ENCODE data around the gene FOLR2.

Gene FOLR2

DNA sequence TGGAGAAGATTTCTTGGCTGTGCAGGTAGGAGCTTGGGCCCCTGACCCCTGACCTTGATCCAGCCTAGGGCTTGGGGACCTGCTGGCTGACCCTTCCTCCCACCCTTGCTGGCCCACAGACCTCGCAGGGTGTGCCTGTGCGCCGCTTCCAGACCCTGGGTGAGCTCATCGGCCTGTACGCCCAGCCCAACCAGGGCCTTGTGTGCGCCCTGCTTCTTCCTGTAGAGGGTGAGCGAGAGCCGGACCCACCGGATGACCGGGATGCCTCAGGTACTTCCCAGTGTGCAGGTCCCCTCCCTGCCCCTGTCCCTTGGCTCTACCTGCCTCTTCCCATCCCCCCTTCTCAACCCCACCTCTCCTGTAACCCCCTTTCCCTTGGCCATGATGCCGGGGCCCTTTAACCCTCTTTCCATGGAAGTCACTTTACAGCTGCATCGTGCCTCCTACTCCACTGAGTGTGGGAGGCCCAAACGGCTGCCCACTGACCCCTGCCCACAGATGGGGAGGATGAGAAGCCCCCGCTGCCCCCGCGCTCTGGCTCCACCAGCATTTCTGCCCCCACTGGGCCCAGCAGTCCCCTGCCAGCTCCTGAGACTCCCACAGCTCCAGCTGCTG lies 11.7 kb downstream of the FOLR2 start:
- TF ChIP-seq, protein P1, sequence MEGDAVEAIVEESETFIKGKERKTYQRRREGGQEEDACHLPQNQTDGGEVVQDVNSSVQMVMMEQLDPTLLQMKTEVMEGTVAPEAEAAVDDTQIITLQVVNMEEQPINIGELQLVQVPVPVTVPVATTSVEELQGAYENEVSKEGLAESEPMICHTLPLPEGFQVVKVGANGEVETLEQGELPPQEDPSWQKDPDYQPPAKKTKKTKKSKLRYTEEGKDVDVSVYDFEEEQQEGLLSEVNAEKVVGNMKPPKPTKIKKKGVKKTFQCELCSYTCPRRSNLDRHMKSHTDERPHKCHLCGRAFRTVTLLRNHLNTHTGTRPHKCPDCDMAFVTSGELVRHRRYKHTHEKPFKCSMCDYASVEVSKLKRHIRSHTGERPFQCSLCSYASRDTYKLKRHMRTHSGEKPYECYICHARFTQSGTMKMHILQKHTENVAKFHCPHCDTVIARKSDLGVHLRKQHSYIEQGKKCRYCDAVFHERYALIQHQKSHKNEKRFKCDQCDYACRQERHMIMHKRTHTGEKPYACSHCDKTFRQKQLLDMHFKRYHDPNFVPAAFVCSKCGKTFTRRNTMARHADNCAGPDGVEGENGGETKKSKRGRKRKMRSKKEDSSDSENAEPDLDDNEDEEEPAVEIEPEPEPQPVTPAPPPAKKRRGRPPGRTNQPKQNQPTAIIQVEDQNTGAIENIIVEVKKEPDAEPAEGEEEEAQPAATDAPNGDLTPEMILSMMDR (conservative IDR thresholded peaks at IDR 0.05; ENCODE audit: control insufficient read depth, insufficient read depth, low read depth, low read length): peak; percentile 47
- H3K4me3 ChIP-seq (ENCODE audit: control insufficient read depth, low read depth, low read length): no peak overlapping the region
- DNase-seq (ENCODE audit: low read depth): peak; percentile 46

DNA sequence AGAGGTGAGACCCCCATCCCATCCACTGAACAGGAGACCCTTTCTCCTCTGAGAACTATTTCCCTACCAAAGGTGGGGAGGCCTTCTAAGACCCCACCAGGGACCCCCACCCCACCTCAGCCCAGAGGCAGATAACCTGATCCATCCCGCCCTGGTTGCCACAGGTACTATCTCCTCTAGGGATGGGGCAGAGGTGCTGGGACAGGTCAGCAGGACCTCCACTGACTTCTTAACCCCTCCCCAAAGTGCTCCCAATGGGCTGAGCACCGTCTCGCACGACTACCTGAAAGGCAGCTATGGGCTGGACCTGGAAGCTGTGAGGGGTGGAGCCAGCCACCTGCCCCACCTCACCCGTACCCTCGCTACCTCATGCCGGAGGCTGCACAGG lies 12.2 kb downstream of the FOLR2 start:
- no peak overlapping the region for H3K4me3 ChIP-seq (ENCODE audit: control insufficient read depth, low read depth, low read length)
- TF ChIP-seq, protein P1 (conservative IDR thresholded peaks at IDR 0.05; ENCODE audit: control insufficient read depth, insufficient read depth, low read depth, low read length): no peak
- DNase-seq (ENCODE audit: low read depth): no peak

DNA sequence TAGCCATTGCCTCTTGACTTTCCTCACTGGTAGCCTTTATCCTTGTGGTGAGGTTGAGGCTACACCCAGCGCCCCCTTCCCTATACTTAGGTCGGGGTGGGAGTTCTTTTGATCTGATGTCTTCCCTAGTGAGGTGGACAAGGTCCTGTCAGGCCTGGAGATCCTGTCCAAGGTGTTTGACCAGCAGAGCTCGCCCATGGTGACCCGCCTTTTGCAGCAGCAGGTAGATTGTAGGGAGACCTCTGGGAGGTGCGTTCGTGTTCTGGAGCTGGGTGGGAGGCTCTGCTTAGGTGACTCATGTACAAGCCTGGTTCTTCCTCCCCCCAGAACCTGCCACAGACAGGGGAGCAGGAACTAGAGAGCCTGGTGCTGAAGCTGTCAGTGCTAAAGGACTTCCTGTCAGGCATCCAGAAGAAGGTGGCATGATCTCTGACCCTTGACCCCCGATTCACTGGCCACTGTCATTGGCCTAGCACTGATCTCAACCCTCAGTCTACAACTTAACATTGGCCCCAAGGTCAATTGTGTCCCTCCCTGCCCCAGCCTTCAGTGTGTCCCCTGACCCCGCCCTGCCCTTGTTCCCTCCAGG lies 12.8 kb downstream of the FOLR2 start:
- no peak overlapping the region for H3K4me3 ChIP-seq (ENCODE audit: control insufficient read depth, low read depth, low read length)
- no peak for DNase-seq (ENCODE audit: low read depth)
- TF ChIP-seq, protein P1 (conservative IDR thresholded peaks at IDR 0.05; ENCODE audit: control insufficient read depth, insufficient read depth, low read depth, low read length): no peak

DNA sequence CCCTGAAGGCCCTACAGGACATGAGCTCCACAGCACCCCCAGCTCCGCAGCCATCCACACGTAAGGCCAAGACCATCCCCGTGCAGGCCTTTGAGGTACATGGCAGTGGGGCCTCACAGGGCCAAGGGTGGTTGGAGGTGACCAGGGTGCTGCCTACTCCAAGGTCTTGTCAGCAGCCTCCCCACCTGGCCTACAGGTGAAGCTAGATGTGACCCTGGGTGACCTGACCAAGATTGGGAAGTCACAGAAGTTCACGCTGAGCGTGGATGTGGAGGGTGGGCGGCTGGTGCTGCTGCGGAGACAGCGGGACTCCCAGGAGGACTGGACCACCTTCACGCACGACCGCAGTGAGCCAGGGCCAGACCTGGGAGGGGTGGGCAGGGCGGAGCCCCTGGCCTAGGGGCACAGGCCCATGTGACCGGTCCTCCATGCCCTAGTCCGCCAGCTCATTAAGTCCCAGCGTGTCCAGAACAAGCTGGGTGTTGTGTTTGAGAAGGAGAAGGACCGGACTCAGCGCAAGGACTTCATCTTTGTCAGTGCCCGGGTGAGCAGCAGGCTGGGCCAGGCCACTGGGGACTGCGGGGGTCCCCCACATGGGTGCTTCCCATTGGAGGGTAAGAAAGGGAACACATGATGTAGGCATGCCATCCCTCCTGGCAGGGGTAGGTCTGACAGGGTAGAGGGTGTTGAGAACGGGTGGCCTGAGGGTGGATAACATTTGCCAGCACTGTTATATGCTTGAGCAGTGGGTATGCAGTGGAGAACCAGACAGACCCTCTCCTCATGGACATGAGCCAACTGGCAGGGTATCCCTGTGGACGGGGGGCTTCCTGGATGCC lies 13.6 kb downstream of the FOLR2 start:
- no peak for DNase-seq (ENCODE audit: low read depth)
- H3K4me3 ChIP-seq (ENCODE audit: control insufficient read depth, low read depth, low read length): no peak overlapping the region
- TF ChIP-seq, protein P1 (conservative IDR thresholded peaks at IDR 0.05; ENCODE audit: control insufficient read depth, insufficient read depth, low read depth, low read length): no peak

DNA sequence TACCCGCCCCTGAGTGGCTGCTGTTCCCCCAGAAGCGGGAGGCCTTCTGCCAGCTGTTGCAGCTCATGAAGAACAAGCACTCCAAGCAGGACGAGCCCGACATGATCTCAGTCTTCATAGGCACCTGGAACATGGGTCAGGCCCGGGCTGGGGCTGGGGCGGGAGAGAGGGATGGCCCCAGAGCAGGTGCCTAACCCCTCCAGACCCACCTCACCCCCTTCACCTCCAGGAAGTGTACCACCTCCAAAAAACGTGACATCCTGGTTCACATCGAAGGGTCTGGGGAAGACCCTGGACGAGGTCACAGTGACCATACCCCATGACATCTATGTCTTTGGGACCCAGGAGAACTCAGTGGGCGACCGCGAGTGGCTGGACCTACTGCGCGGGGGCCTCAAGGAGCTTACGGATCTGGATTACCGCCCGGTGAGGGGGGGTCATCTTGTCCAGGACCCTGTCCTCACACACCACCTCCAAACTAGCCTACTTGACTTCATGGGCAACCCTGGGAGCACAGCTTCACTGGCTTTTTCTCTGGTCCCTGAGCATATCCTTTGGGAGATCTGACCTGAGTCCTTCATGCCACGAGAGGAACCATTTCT lies 14.3 kb downstream of the FOLR2 start:
- no peak for DNase-seq (ENCODE audit: low read depth)
- no peak overlapping the region for H3K4me3 ChIP-seq (ENCODE audit: control insufficient read depth, low read depth, low read length)
- TF ChIP-seq, protein P1 (conservative IDR thresholded peaks at IDR 0.05; ENCODE audit: control insufficient read depth, insufficient read depth, low read depth, low read length): no peak

DNA sequence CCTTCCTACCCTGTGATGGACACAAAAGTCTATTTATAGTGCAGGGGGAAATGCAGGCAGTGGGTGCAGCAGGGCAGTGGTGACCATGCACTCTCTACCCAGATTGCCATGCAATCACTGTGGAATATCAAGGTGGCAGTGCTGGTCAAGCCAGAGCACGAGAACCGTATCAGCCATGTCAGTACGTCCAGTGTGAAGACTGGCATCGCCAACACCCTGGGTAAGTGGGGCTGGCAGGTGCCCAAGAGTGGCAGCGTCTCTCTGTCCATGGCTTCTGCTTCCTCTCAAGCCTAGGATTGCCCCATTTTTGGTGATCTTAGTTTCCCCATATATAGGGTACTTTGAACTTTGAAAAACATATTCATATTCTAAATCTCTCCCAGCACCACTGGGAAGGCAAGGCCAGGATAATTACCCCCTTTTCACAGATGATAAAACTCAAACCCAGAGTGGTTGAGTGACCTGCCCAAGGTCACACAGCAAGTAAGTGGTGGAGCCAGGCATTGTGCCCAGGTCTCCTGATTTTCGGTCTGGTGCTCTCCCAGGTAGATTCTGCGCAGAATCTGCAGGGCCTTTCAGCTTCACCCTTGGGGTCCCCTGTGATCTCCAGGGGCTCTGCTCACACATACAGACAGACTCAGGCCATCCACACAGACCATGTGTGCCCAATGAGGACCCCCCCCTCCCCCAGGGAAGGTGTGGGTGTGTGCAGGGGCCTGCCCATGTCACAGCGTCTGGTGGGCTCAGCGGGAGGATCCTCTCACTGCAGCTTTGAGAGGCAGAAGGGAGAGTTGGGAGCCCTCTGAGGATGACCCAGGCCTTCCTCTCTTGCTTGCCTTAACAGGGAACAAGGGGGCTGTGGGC lies 15.0 kb downstream of the FOLR2 start:
- DNase-seq (ENCODE audit: low read depth): no peak
- no peak overlapping the region for H3K4me3 ChIP-seq (ENCODE audit: control insufficient read depth, low read depth, low read length)
- TF ChIP-seq, protein P1 (conservative IDR thresholded peaks at IDR 0.05; ENCODE audit: control insufficient read depth, insufficient read depth, low read depth, low read length): no peak

All from fibroblast of mammary gland (primary cell).